ENCODE results near the gene SENP8.

SENP8 gene

GRCh38 chr15:72154316-72154715 is 36.1 kb downstream of the SENP8 start:
- H3K36me3 ChIP-seq (ENCODE audit: control insufficient read depth, insufficient read depth, low read length), result no peaks in the 10 kb centered on the region
- H3K27ac ChIP-seq (ENCODE audit: insufficient read depth, low read depth, low read length, poor library complexity, severe bottlenecking), result no peak overlapping the region
- H3K4me3 ChIP-seq (ENCODE audit: insufficient read depth, low read depth, low read length), result no peak overlapping the region
- no peaks in the 10 kb centered on the region for H3K27me3 ChIP-seq (ENCODE audit: control insufficient read depth, insufficient read depth, low read length, poor library complexity, severe bottlenecking)
- H3K9me3 ChIP-seq (ENCODE audit: control insufficient read depth, low read length), result no peaks in the 10 kb centered on the region
- WGBS, 2 experiments, result 90 to 97% methylated on average over 7 of the region's 7 CpGs
- no peaks in the 10 kb centered on the region for H3K4me1 ChIP-seq (ENCODE audit: control insufficient read depth, insufficient read depth, low read length)

GRCh38 chr15:72155003-72155621 is 36.9 kb downstream of the SENP8 start:
- H3K27ac ChIP-seq (ENCODE audit: insufficient read depth, low read depth, low read length, poor library complexity, severe bottlenecking), result no peak overlapping the region
- H3K36me3 ChIP-seq (ENCODE audit: control insufficient read depth, insufficient read depth, low read length), result no peaks in the 10 kb centered on the region
- no peaks in the 10 kb centered on the region for H3K27me3 ChIP-seq (ENCODE audit: control insufficient read depth, insufficient read depth, low read length, poor library complexity, severe bottlenecking)
- no peak overlapping the region for H3K4me3 ChIP-seq (ENCODE audit: insufficient read depth, low read depth, low read length)
- WGBS, 2 experiments, result 87 to 90% methylated on average over 14 of the region's 14 CpGs
- H3K4me1 ChIP-seq (ENCODE audit: control insufficient read depth, insufficient read depth, low read length), result no peaks in the 10 kb centered on the region
- H3K9me3 ChIP-seq (ENCODE audit: control insufficient read depth, low read length), result no peaks in the 10 kb centered on the region

- Histone ChIP-seq H3K36me3 (ENCODE audit: control insufficient read depth, insufficient read depth, low read length) (no peaks in the 10 kb centered on the region), H3K4me3 (ENCODE audit: insufficient read depth, low read depth, low read length) (no peak overlapping the region), H3K27ac (ENCODE audit: insufficient read depth, low read depth, low read length, poor library complexity, severe bottlenecking) (no peak overlapping the region), H3K27me3 (ENCODE audit: control insufficient read depth, insufficient read depth, low read length, poor library complexity, severe bottlenecking) (no peaks in the 10 kb centered on the region), H3K9me3 (ENCODE audit: control insufficient read depth, low read length) (no peaks in the 10 kb centered on the region), H3K4me1 (ENCODE audit: control insufficient read depth, insufficient read depth, low read length) (peaks cover 2% of the 10 kb centered on the region)
- WGBS, 2 experiments, result 52 to 56% methylated on average over 19 of the region's 19 CpGs
Observed at GRCh38 chr15:72155635-72156616, 37.7 kb downstream of the SENP8 start.

- peaks cover 8% of the 10 kb centered on the region for H3K4me1 ChIP-seq (ENCODE audit: control insufficient read depth, insufficient read depth, low read length)
- H3K9me3 ChIP-seq (ENCODE audit: control insufficient read depth, low read length), result no peaks in the 10 kb centered on the region
- H3K27ac ChIP-seq (ENCODE audit: insufficient read depth, low read depth, low read length, poor library complexity, severe bottlenecking), result no peak overlapping the region
- H3K4me3 ChIP-seq (ENCODE audit: insufficient read depth, low read depth, low read length), result no peak overlapping the region
- 88 to 97% methylated on average over 2 of the region's 2 CpGs for WGBS, 2 experiments
- H3K27me3 ChIP-seq (ENCODE audit: control insufficient read depth, insufficient read depth, low read length, poor library complexity, severe bottlenecking), result no peaks in the 10 kb centered on the region
- H3K36me3 ChIP-seq (ENCODE audit: control insufficient read depth, insufficient read depth, low read length), result no peaks in the 10 kb centered on the region
Observed at GRCh38 chr15:72156928-72157327, 38.7 kb downstream of the SENP8 start.

GRCh38 chr15:72160696-72161245 is 42.6 kb downstream of the SENP8 start:
- no peaks in the 10 kb centered on the region for H3K27me3 ChIP-seq (ENCODE audit: control insufficient read depth, insufficient read depth, low read length, poor library complexity, severe bottlenecking)
- no peaks in the 10 kb centered on the region for H3K9me3 ChIP-seq (ENCODE audit: control insufficient read depth, low read length)
- 92 to 95% methylated on average over 5 of the region's 5 CpGs for WGBS, 2 experiments
- H3K4me3 ChIP-seq (ENCODE audit: insufficient read depth, low read depth, low read length), result no peak overlapping the region
- no peak overlapping the region for H3K27ac ChIP-seq (ENCODE audit: insufficient read depth, low read depth, low read length, poor library complexity, severe bottlenecking)
- H3K4me1 ChIP-seq (ENCODE audit: control insufficient read depth, insufficient read depth, low read length), result peaks cover 8% of the 10 kb centered on the region
- no peaks in the 10 kb centered on the region for H3K36me3 ChIP-seq (ENCODE audit: control insufficient read depth, insufficient read depth, low read length)

GRCh38 chr15:72161361-72162132 is 43.3 kb downstream of the SENP8 start:
- Histone ChIP-seq H3K4me1 (ENCODE audit: control insufficient read depth, insufficient read depth, low read length) (peaks cover 8% of the 10 kb centered on the region), H3K27me3 (ENCODE audit: control insufficient read depth, insufficient read depth, low read length, poor library complexity, severe bottlenecking) (no peaks in the 10 kb centered on the region), H3K4me3 (ENCODE audit: insufficient read depth, low read depth, low read length) (no peak overlapping the region), H3K9me3 (ENCODE audit: control insufficient read depth, low read length) (no peaks in the 10 kb centered on the region), H3K27ac (ENCODE audit: insufficient read depth, low read depth, low read length, poor library complexity, severe bottlenecking) (no peak overlapping the region), H3K36me3 (ENCODE audit: control insufficient read depth, insufficient read depth, low read length) (no peaks in the 10 kb centered on the region)
- 79 to 80% methylated on average over 7 of the region's 7 CpGs for WGBS, 2 experiments

GRCh38 chr15:72162569-72162968 is 44.4 kb downstream of the SENP8 start:
- H3K4me3 ChIP-seq (ENCODE audit: insufficient read depth, low read depth, low read length), result no peak overlapping the region
- H3K4me1 ChIP-seq (ENCODE audit: control insufficient read depth, insufficient read depth, low read length), result peaks cover 8% of the 10 kb centered on the region
- no peaks in the 10 kb centered on the region for H3K9me3 ChIP-seq (ENCODE audit: control insufficient read depth, low read length)

GRCh38 chr15:72163719-72164118 is 45.5 kb downstream of the SENP8 start:
- no peak overlapping the region for H3K27ac ChIP-seq (ENCODE audit: insufficient read depth, low read depth, low read length, poor library complexity, severe bottlenecking)
- no peak overlapping the region for H3K4me3 ChIP-seq (ENCODE audit: insufficient read depth, low read depth, low read length)
- WGBS, 2 experiments, result 78 to 87% methylated on average over 4 of the region's 4 CpGs
- H3K36me3 ChIP-seq (ENCODE audit: control insufficient read depth, insufficient read depth, low read length), result no peaks in the 10 kb centered on the region
- no peaks in the 10 kb centered on the region for H3K9me3 ChIP-seq (ENCODE audit: control insufficient read depth, low read length)
- peaks cover 10% of the 10 kb centered on the region for H3K4me1 ChIP-seq (ENCODE audit: control insufficient read depth, insufficient read depth, low read length)
- no peaks in the 10 kb centered on the region for H3K27me3 ChIP-seq (ENCODE audit: control insufficient read depth, insufficient read depth, low read length, poor library complexity, severe bottlenecking)

More at GRCh38 chr15:72162569-72162968, 44.4 kb downstream of the SENP8 start:
- Histone ChIP-seq H3K36me3 (ENCODE audit: control insufficient read depth, insufficient read depth, low read length) (no peaks in the 10 kb centered on the region), H3K27me3 (ENCODE audit: control insufficient read depth, insufficient read depth, low read length, poor library complexity, severe bottlenecking) (no peaks in the 10 kb centered on the region), H3K27ac (ENCODE audit: insufficient read depth, low read depth, low read length, poor library complexity, severe bottlenecking) (no peak overlapping the region)
- 95 to 98% methylated on average over 5 of the region's 5 CpGs for WGBS, 2 experiments

- Histone ChIP-seq H3K4me3 (ENCODE audit: insufficient read depth, low read depth, low read length) (no peak overlapping the region), H3K36me3 (ENCODE audit: control insufficient read depth, insufficient read depth, low read length) (no peaks in the 10 kb centered on the region), H3K27me3 (ENCODE audit: control insufficient read depth, insufficient read depth, low read length, poor library complexity, severe bottlenecking) (no peaks in the 10 kb centered on the region), H3K9me3 (ENCODE audit: control insufficient read depth, low read length) (no peaks in the 10 kb centered on the region), H3K4me1 (ENCODE audit: control insufficient read depth, insufficient read depth, low read length) (peaks cover 2% of the 10 kb centered on the region), H3K27ac (ENCODE audit: insufficient read depth, low read depth, low read length, poor library complexity, severe bottlenecking) (no peak overlapping the region)
- WGBS, 2 experiments, result 92% methylated on average over 5 of the region's 5 CpGs
Observed at GRCh38 chr15:72166716-72167417, 48.7 kb downstream of the SENP8 start.
